Esophagus muscularis mucosa (tissue), 4 donors: ENCODE data around the gene GPRIN1. TPM values are rescaled to one million over a fixed set of nuclear protein-coding genes. Genes with fewer than 3 reads are reported as not detected.
A peak's percentile ranks its signal among the peaks of the same experiment; 100 is the strongest.

ENCODE experiments used
- DNase-seq: peaks from one replicate; pipeline ENCODE4 v3.0.0-alpha.2; 2017; ENCODE audit errors: extremely low spot score
- H3K27ac ChIP-seq, 4 donors: fragments of 200-600 bp; sonication (generic); replicated peaks in 1 of 4; 1 replicate in 3 of 4; 2 replicates in 1 of 4; pipeline ENCODE4 v1.5.1; 2016 to 2019; ENCODE audit warnings: mild to moderate bottlenecking in 1 of 4
- H3K27me3 ChIP-seq, 4 donors: fragments of 200-600 bp; sonication (generic); one replicate each; pipeline versions ENCODE4 v1.5.1 to v1.6.0; 2016 to 2019
- H3K36me3 ChIP-seq, 4 donors: fragments of 200-600 bp; sonication (generic); one replicate each; pipeline ENCODE4 v1.5.1; 2016 to 2019
- H3K4me1 ChIP-seq, 4 donors: fragments of 200-600 bp; sonication (generic); one replicate each; pipeline ENCODE4 v1.5.1; 2016 to 2019
- H3K4me3 ChIP-seq, 4 donors: fragments of 200-600 bp; sonication (generic); 1 replicate in 2 of 4; 2 replicates in 2 of 4; pipeline ENCODE4 v1.5.1; 2016 to 2019; ENCODE audit warnings: mild to moderate bottlenecking in 4 of 4, moderate library complexity in 1 of 4
- H3K9me3 ChIP-seq, 4 donors: fragments of 200-600 bp; sonication (generic); 1 replicate in 3 of 4; 2 replicates in 1 of 4; pipeline ENCODE4 v1.5.1; 2016 to 2019
- CTCF ChIP-seq, 3 experiments: fragments of 200-600 bp in 2 of 3; fragments of 450-650 bp in 1 of 3; sonication (generic) in 2 of 3; IDR thresholded peaks; one replicate each; pipeline ENCODE4 v1.5.1; 2017 to 2019; ENCODE audit warnings: antibody characterized with exemption in 3 of 3, mild to moderate bottlenecking in 2 of 3, moderate library complexity in 1 of 3
- EP300 ChIP-seq: sonication (generic); formaldehyde crosslinking; IDR thresholded peaks from one replicate; pipeline ENCODE4 v1.6.1; 2017; ENCODE audit warnings: antibody characterized with exemption
- POLR2A ChIP-seq: fragments of 450-650 bp; IDR thresholded peaks from one replicate; pipeline ENCODE4 v1.6.1; 2017; ENCODE audit warnings: antibody characterized with exemption, moderate library complexity, mild to moderate bottlenecking, low read depth
- POLR2AphosphoS5 ChIP-seq, 2 donors: sonication (generic); formaldehyde crosslinking; IDR thresholded peaks; one replicate each; pipeline ENCODE4 v1.6.1; 2017; ENCODE audit warnings: antibody characterized with exemption in 2 of 2
- WGBS: methylation state at CpG from one replicate; pipeline ENCODE4 v1.1.5; 2018; 5-methylcytosine and 5-hydroxymethylcytosine counted together
- intact Hi-C: fragments of 100-400 bp; cut with DNase I; formaldehyde crosslinking; loops from one replicate; pipeline ENCODE4 v1.15.1; 2023
- small RNA-seq, 3 donors: library from RNA; depleted of rRNA; stranded (forward); fragments of <200 nt; gene quantifications; one replicate each; pipeline ENCODE3, GENCODE V24; 2016
- total RNA-seq, 4 donors: library from RNA; depleted of rRNA; stranded (reverse); fragments of >200 nt; gene quantifications; one replicate each; pipeline versions ENCODE4 v1.1.0 to v1.2.1, GENCODE V29; 2016

The GPRIN1 gene
- total RNA-seq, 4 donors from 2014 or later: 0.42 to 1.0 (median 0.95) TPM

GRCh38 chr5:176550275-176550831, 59.6 kb downstream of the GPRIN1 start:
- peaks cover 0 to 32% (median 4%) of the 10 kb centered on the region in 4 donors for H3K27me3 ChIP-seq
- TF ChIP-seq CTCF (IDR thresholded peaks at IDR 0.05) (no peak), EP300 (no peak), POLR2AphosphoS5 (IDR thresholded peaks at IDR 0.05) (no peak), POLR2A (no peak)
- H3K27ac ChIP-seq: no peak overlapping the region
- intact Hi-C loops: no loop called here
- H3K36me3 ChIP-seq: no peaks in the 10 kb centered on the region
- DNase-seq: no peak
- peaks cover 0 to 19% (median 15%) of the 10 kb centered on the region in 4 donors for H3K4me1 ChIP-seq
- H3K9me3 ChIP-seq: no peaks in the 10 kb centered on the region
- H3K4me3 ChIP-seq: no peak overlapping the region
- 69% methylated on average over 8 of the region's 16 CpGs for WGBS

GRCh38 chr5:176549871-176550270, 60.1 kb downstream of the GPRIN1 start:
- H3K4me1 ChIP-seq: peaks cover 0 to 24% (median 19%) of the 10 kb centered on the region in 4 donors
- intact Hi-C loops: loop anchor here (10.0 kb wide), 1 partner anchor 135 kb away; the partner anchor contains the start of gene CLTB
- no peak overlapping the region for H3K4me3 ChIP-seq
- TF ChIP-seq POLR2AphosphoS5 (IDR thresholded peaks at IDR 0.05): no peak
- no peak for TF ChIP-seq POLR2A
- no peak for TF ChIP-seq CTCF (IDR thresholded peaks at IDR 0.05)
- no peak for TF ChIP-seq EP300
- no peak for DNase-seq
- no peak overlapping the region for H3K27ac ChIP-seq
- WGBS: 85% methylated on average over 4 of the region's 7 CpGs
- no peaks in the 10 kb centered on the region for H3K36me3 ChIP-seq
- H3K27me3 ChIP-seq: peaks cover 0 to 27% (median 4%) of the 10 kb centered on the region in 4 donors
- no peaks in the 10 kb centered on the region for H3K9me3 ChIP-seq

GRCh38 chr5:176548967-176549444, 61.0 kb downstream of the GPRIN1 start, which contains the start of gene CDHR2:
TSS of gene CDHR2 (plus strand) at chr5:176549342. CDS start at chr5:176565353, 16,011 bp downstream.
- Histone ChIP-seq H3K4me1 (peaks cover under 1 to 33% (median 26%) of the 10 kb centered on the region in 4 donors), H3K4me3 (no peak within 1 kb of the TSS), H3K27ac (peak within 1 kb of the TSS in 2 of 4 donors; percentile 14 to 27), H3K27me3 (peaks cover 0 to 19% (median 2%) of the 10 kb centered on the region in 4 donors), H3K9me3 (no peaks in the 10 kb centered on the region), H3K36me3 (no peaks in the 10 kb centered on the region)
- DNase-seq: no peak
- 85% methylated on average over 17 of the region's 18 CpGs for WGBS
- intact Hi-C loops: loop anchor here (10.0 kb wide), 1 partner anchor 134 kb away; the partner anchor contains the start of gene CLTB
- no peak for TF ChIP-seq CTCF (IDR thresholded peaks at IDR 0.05)

- Histone ChIP-seq H3K4me3 (no peak overlapping the region), H3K9me3 (no peaks in the 10 kb centered on the region), H3K4me1 (peaks cover 5 to 41% (median 32%) of the 10 kb centered on the region in 4 donors), H3K27me3 (peaks cover 0 to 7% (median 0%) of the 10 kb centered on the region in 4 donors), H3K27ac (peak overlapping the region in 2 of 4 donors; percentile 14 to 27), H3K36me3 (no peaks in the 10 kb centered on the region)
- TF ChIP-seq EP300 (no peak), POLR2AphosphoS5 (IDR thresholded peaks at IDR 0.05) (peak in 1 of 2 donors; percentile 37)
- no peak for DNase-seq
- WGBS: 70% methylated on average over 8 of the region's 8 CpGs
- intact Hi-C loops: loop anchor here (10.0 kb wide), 1 partner anchor 133 kb away; the partner anchor contains the start of gene CLTB
These were observed 62.2 kb downstream of the GPRIN1 start for GRCh38 chr5:176547802-176548201.

Small RNA genes lying within 50 kb of the gene (small RNA-seq; reads per million reads assigned to genes)
- gene MIR4281: 0 reads per million in 3 donors
- 0 reads per million in 3 donors for gene RF00019
- 0 reads per million in 3 donors for gene RN7SL684P

Other genes starting within 250 kb of the GPRIN1 start
- gene KIAA1191, start 248.4 kb downstream of the GPRIN1 start, total RNA-seq: 100 to 1,000 TPM; 115 to 157 (median 139) TPM
- gene ARL10, start 244.7 kb downstream of the GPRIN1 start, total RNA-seq: 10 to 100 TPM in 1 of 4 donors, 1 to 10 TPM in 3; 5.4 to 16.9 (median 7.1) TPM
- 10 to 100 TPM in 2 of 4 donors, 1 to 10 TPM in 2; 7.5 to 23.4 (median 10.8) TPM for gene NOP16, start 221.6 kb downstream of the GPRIN1 start, total RNA-seq
- gene HIGD2A, start 221.4 kb downstream of the GPRIN1 start, total RNA-seq: 100 to 1,000 TPM; 120 to 179 (median 160) TPM
- gene CLTB, start 193.6 kb downstream of the GPRIN1 start, total RNA-seq: 100 to 1,000 TPM; 220 to 267 (median 239) TPM
- 10 to 100 TPM; 21.2 to 27.3 (median 23.9) TPM for gene FAF2, start 161.8 kb downstream of the GPRIN1 start, total RNA-seq
- gene RNF44, start 72.8 kb downstream of the GPRIN1 start, total RNA-seq: 10 to 100 TPM; 11.3 to 22.2 (median 18.7) TPM
- under 1 TPM in 1 of 4 donors, not detected in 3; 0.92 TPM for gene CDHR2, start 60.8 kb downstream of the GPRIN1 start, total RNA-seq
- gene SNCB, start 20.4 kb upstream of the GPRIN1 start, total RNA-seq: not detected
- gene EIF4E1B, start 20.5 kb upstream of the GPRIN1 start, total RNA-seq: not detected
- 10 to 100 TPM in 3 of 4 donors, 1 to 10 TPM in 1; 8.3 to 18.6 (median 14.8) TPM for gene TSPAN17, start 37.3 kb upstream of the GPRIN1 start, total RNA-seq
- gene UNC5A, start 200.4 kb upstream of the GPRIN1 start, total RNA-seq: not detected